ENCODE measurements around the gene YIF1B. TPM values are rescaled to one million over a fixed set of nuclear protein-coding genes. Genes with fewer than 3 reads are reported as not detected.
A peak's percentile ranks its signal among the peaks of the same experiment; 100 is the strongest.
"Not testable (repeated sequence)": the region's sequence is repeated elsewhere in the genome, so short reads cannot be mapped to it uniquely, and the experiment has no call there.

YIF1B gene
- total and polyA plus RNA-seq, 2 donors (not counting 1 experiment from before 2014, with no cell fraction given): 31.6 to 58.3 TPM

GRCh38 chr19:38262585-38263268 is 53.0 kb downstream of the YIF1B start:
- Histone ChIP-seq H3K36me3 (replicated peaks in 1 of 2; ENCODE audit: control extremely low read depth in 1 of 2, control insufficient read depth in 1 of 2, extremely low read depth in 1 of 2, insufficient read depth in 2 of 2, low read length in 1 of 2) (no peaks in the 10 kb centered on the region), H3K4me2 (replicated peaks; ENCODE audit: low read depth, low read length, poor library complexity, severe bottlenecking) (peak overlapping the region; percentile 87), H4K20me1 (ENCODE audit: control insufficient read depth, insufficient read depth, low read length, poor library complexity, severe bottlenecking) (no peaks in the 10 kb centered on the region), H3K27me3 (replicated peaks in 1 of 4; ENCODE audit: control extremely low read depth in 1 of 4, control insufficient read depth in 3 of 4, insufficient read depth in 4 of 4, low read length in 3 of 4) (no peaks in the 10 kb centered on the region), H3K9me3 (ENCODE audit: control extremely low read depth in 1 of 3, control insufficient read depth in 2 of 3, insufficient read depth in 1 of 3, low read length in 2 of 3) (no peaks in the 10 kb centered on the region), H3K9ac (ENCODE audit: low read length) (no peak overlapping the region), H3K27ac (ENCODE audit: low read length in 2 of 2) (peak overlapping the region; percentile 83 to 98), H3K4me1 (ENCODE audit: control insufficient read depth in 2 of 2, insufficient read depth in 2 of 2, low read length in 2 of 2) (peaks cover 20 to 26% of the 10 kb centered on the region in 2 donors), H2AFZ (ENCODE audit: insufficient read depth, low read depth, low read length, poor library complexity, severe bottlenecking) (no peak overlapping the region), H3K4me3 (ENCODE audit: control extremely low read depth in 1 of 5, extremely low read depth in 1 of 5, insufficient read depth in 1 of 5, low read depth in 2 of 5, low read length in 4 of 5) (no peak overlapping the region), H3K79me2 (ENCODE audit: control insufficient read depth, insufficient read depth, low read length) (peaks cover 29% of the 10 kb centered on the region)
- no peak for TF ChIP-seq CTCF (IDR thresholded peaks at IDR 0.05)
- no peak for TF ChIP-seq EZH2 (IDR thresholded peaks at IDR 0.05; ENCODE audit: borderline replicate concordance, insufficient read depth, low read depth, low read length, poor library complexity, severe bottlenecking)
- ATAC-seq (ENCODE audit: low read depth) (no peak), DNase-seq (no peak)
- POLR2A ChIA-PET: interaction anchor here (0.7 to 1.3 kb wide), 3 partner anchors 9 to 598 kb away, joined by 3 to 4 read pairs (median 4); no protein-coding TSS in a partner anchor
- peak overlapping the region; percentile 41 for H3K4me3 Mint-ChIP-seq
- WGBS (ENCODE audit: insufficient coverage): 95% methylated on average over 3 of the region's 7 CpGs
- no peaks in the 10 kb centered on the region for H3K27me3 Mint-ChIP-seq
- CTCF ChIA-PET: interaction anchor here (0.9 kb wide), 1 partner anchor 19 kb away, joined by 5 read pairs; no protein-coding TSS in a partner anchor
- intact Hi-C loops (cut with micrococcal nuclease): no loop called here
- peaks cover 32% of the 10 kb centered on the region for H3K4me1 Mint-ChIP-seq
- H3K9me3 Mint-ChIP-seq (ENCODE audit: insufficient read depth): no peaks in the 10 kb centered on the region
- H3K27ac Mint-ChIP-seq: peak overlapping the region; percentile 86

- DNase-seq; H3K9me3 ChIP-seq (ENCODE audit: control extremely low read depth in 1 of 3, control insufficient read depth in 2 of 3, insufficient read depth in 1 of 3, low read length in 2 of 3); H3K27me3 ChIP-seq (replicated peaks in 1 of 4; ENCODE audit: control extremely low read depth in 1 of 4, control insufficient read depth in 3 of 4, insufficient read depth in 4 of 4, low read length in 3 of 4); H3K4me2 ChIP-seq (replicated peaks; ENCODE audit: low read depth, low read length, poor library complexity, severe bottlenecking); H3K27me3 Mint-ChIP-seq; H3K9me3 Mint-ChIP-seq (ENCODE audit: insufficient read depth); H4K20me1 ChIP-seq (ENCODE audit: control insufficient read depth, insufficient read depth, low read length, poor library complexity, severe bottlenecking); H3K9ac ChIP-seq (ENCODE audit: low read length); H3K27ac Mint-ChIP-seq; ATAC-seq (ENCODE audit: low read depth); H2AFZ ChIP-seq (ENCODE audit: insufficient read depth, low read depth, low read length, poor library complexity, severe bottlenecking); H3K27ac ChIP-seq (ENCODE audit: low read length in 2 of 2); H3K36me3 ChIP-seq (replicated peaks in 1 of 2; ENCODE audit: control extremely low read depth in 1 of 2, control insufficient read depth in 1 of 2, extremely low read depth in 1 of 2, insufficient read depth in 2 of 2, low read length in 1 of 2); H3K4me3 Mint-ChIP-seq; intact Hi-C loops (cut with micrococcal nuclease); H3K4me3 ChIP-seq (ENCODE audit: control extremely low read depth in 1 of 5, extremely low read depth in 1 of 5, insufficient read depth in 1 of 5, low read depth in 2 of 5, low read length in 4 of 5): not testable (repeated sequence)
- WGBS (ENCODE audit: insufficient coverage): 100% methylated on average over 12 of the region's 12 CpGs
- Histone ChIP-seq H3K4me1 (ENCODE audit: control insufficient read depth in 2 of 2, insufficient read depth in 2 of 2, low read length in 2 of 2) (peaks cover 22 to 29% of the 10 kb centered on the region in 2 donors), H3K79me2 (ENCODE audit: control insufficient read depth, insufficient read depth, low read length) (peaks cover 21% of the 10 kb centered on the region)
- POLR2A ChIA-PET: interaction anchor here (1.3 kb wide), 1 partner anchor 9 kb away, joined by 4 read pairs; no protein-coding TSS in a partner anchor
- CTCF ChIA-PET: interaction anchor here (0.9 kb wide), 1 partner anchor 18 kb away, joined by 5 read pairs; no protein-coding TSS in a partner anchor
- peaks cover 30% of the 10 kb centered on the region for H3K4me1 Mint-ChIP-seq
Observed at GRCh38 chr19:38261942-38262341, 53.8 kb downstream of the YIF1B start.

All from B cell (primary cell).